ENCODE results near the gene ETFBKMT. TPM values are rescaled to one million over a fixed set of nuclear protein-coding genes. Genes with fewer than 3 reads are reported as not detected.

The ETFBKMT gene
- total RNA-seq, 1 experiment from 2014 or later: 2.6 TPM

GRCh38 chr12:31641509-31642090, 17.9 kb upstream of the ETFBKMT start:
- CTCF ChIA-PET: no interaction called here

GRCh38 chr12:31644536-31644935, 15.0 kb upstream of the ETFBKMT start:
- DNase-seq (ENCODE audit: low spot score): no peak
- BruUV-seq (replicated peaks): no TSS peak
- Histone ChIP-seq H3K27ac (ENCODE audit: low read depth, low read length, poor library complexity, severe bottlenecking) (no peak overlapping the region), H3K9me3 (ENCODE audit: low read depth, low read length, poor library complexity, severe bottlenecking) (no peaks in the 10 kb centered on the region), H3K36me3 (ENCODE audit: insufficient read depth, low read length, poor library complexity, severe bottlenecking) (no peaks in the 10 kb centered on the region), H3K4me1 (ENCODE audit: insufficient read depth, low read length, poor library complexity, severe bottlenecking) (no peaks in the 10 kb centered on the region), H3K27me3 (replicated peaks; ENCODE audit: insufficient read depth, low read depth, low read length, poor library complexity) (no peaks in the 10 kb centered on the region), H3K4me3 (ENCODE audit: low read depth, low read length, poor library complexity, severe bottlenecking) (no peak overlapping the region)
- POLR2A ChIA-PET (ENCODE audit: low non-redundant PET): no interaction called here
- TF ChIP-seq CTCF (conservative IDR thresholded peaks at IDR 0.05; ENCODE audit: low read depth, low read length): no peak
- intact Hi-C loops (cut with micrococcal nuclease; ENCODE audit: unreplicated experiment): no loop called here
- CTCF ChIA-PET: no interaction called here

More at GRCh38 chr12:31641509-31642090, 17.9 kb upstream of the ETFBKMT start:
- H3K9me3 ChIP-seq (ENCODE audit: low read depth, low read length, poor library complexity, severe bottlenecking): no peaks in the 10 kb centered on the region
- no peak overlapping the region for H3K27ac ChIP-seq (ENCODE audit: low read depth, low read length, poor library complexity, severe bottlenecking)
- no TSS peak for BruUV-seq (replicated peaks)
- no peak overlapping the region for H3K4me3 ChIP-seq (ENCODE audit: low read depth, low read length, poor library complexity, severe bottlenecking)
- DNase-seq (ENCODE audit: low spot score): no peak
- no peaks in the 10 kb centered on the region for H3K27me3 ChIP-seq (replicated peaks; ENCODE audit: insufficient read depth, low read depth, low read length, poor library complexity)
- H3K4me1 ChIP-seq (ENCODE audit: insufficient read depth, low read length, poor library complexity, severe bottlenecking): no peaks in the 10 kb centered on the region
- no peak for TF ChIP-seq EZH2 (IDR thresholded peaks at IDR 0.05; ENCODE audit: borderline replicate concordance, low read depth, low read length, poor library complexity, severe bottlenecking)
- TF ChIP-seq CTCF (conservative IDR thresholded peaks at IDR 0.05; ENCODE audit: low read depth, low read length): no peak
- intact Hi-C loops (cut with micrococcal nuclease; ENCODE audit: unreplicated experiment): no loop called here
- no peaks in the 10 kb centered on the region for H3K36me3 ChIP-seq (ENCODE audit: insufficient read depth, low read length, poor library complexity, severe bottlenecking)
- POLR2A ChIA-PET (ENCODE audit: low non-redundant PET): interaction anchor here (0.6 kb wide), 1 partner anchor 142 kb away, joined by 3 read pairs; no protein-coding TSS in a partner anchor

DNA sequence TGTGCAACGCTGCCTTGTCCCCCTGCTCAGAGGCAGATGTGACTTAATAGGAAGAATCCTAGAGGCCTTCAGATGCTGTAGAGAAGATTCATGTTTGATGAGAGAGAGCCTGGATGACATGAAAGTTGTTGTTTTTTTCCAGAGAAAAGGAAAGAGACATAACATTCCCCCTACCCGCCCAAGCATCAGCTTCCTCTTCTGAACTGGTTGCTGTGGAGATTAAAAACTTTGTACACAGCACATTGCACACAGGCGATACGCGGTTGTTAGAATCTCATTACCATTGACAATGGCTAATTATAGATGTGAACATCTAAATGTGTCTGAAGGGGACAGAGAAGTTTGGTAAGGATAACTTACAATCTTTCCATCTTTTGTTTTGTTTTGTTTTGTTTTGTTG, 13.6 kb upstream of the ETFBKMT start:
- Histone ChIP-seq H3K36me3 (ENCODE audit: insufficient read depth, low read length, poor library complexity, severe bottlenecking) (no peaks in the 10 kb centered on the region), H3K4me1 (ENCODE audit: insufficient read depth, low read length, poor library complexity, severe bottlenecking) (no peaks in the 10 kb centered on the region), H3K9me3 (ENCODE audit: low read depth, low read length, poor library complexity, severe bottlenecking) (no peaks in the 10 kb centered on the region), H3K4me3 (ENCODE audit: low read depth, low read length, poor library complexity, severe bottlenecking) (no peak overlapping the region), H3K27me3 (replicated peaks; ENCODE audit: insufficient read depth, low read depth, low read length, poor library complexity) (no peaks in the 10 kb centered on the region), H3K27ac (ENCODE audit: low read depth, low read length, poor library complexity, severe bottlenecking) (no peak overlapping the region)
- ChIA-PET POLR2A (ENCODE audit: low non-redundant PET) (interaction anchor here (0.6 kb wide), 1 partner anchor 299 kb away, joined by 3 read pairs; no protein-coding TSS in a partner anchor), CTCF (no interaction called here)
- no peak for TF ChIP-seq EZH2 (IDR thresholded peaks at IDR 0.05; ENCODE audit: borderline replicate concordance, low read depth, low read length, poor library complexity, severe bottlenecking)
- TF ChIP-seq CTCF (conservative IDR thresholded peaks at IDR 0.05; ENCODE audit: low read depth, low read length): no peak
- no peak for DNase-seq (ENCODE audit: low spot score)
- intact Hi-C loops (cut with micrococcal nuclease; ENCODE audit: unreplicated experiment): no loop called here
- BruUV-seq (replicated peaks): no TSS peak
